ENCODE data around the gene MAN1C1.
"Not testable (repeated sequence)": the region's sequence is repeated elsewhere in the genome, so short reads cannot be mapped to it uniquely, and the experiment has no call there.

MAN1C1 gene

DNA sequence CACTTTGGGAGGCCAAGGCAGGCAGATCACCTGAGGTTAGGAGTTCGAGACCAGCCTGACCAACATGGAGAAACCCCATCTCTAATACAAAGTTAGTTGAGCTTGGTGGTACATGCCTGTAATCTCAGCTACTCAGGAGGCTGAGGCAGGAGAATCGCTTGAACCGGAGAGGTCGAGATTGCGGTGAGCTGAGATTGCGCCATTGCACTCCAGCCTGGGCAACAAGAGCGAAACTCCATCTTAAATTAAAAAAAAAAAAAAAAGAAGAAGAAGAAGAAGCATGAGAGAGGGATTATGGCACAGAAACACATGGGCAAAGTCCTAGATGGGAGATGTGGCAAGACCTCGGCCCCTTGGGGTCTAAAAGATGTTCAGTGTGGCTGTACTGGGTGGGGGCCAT, 82.5 kb downstream of the MAN1C1 start:
- DNase-seq, result not testable (repeated sequence)

DNA sequence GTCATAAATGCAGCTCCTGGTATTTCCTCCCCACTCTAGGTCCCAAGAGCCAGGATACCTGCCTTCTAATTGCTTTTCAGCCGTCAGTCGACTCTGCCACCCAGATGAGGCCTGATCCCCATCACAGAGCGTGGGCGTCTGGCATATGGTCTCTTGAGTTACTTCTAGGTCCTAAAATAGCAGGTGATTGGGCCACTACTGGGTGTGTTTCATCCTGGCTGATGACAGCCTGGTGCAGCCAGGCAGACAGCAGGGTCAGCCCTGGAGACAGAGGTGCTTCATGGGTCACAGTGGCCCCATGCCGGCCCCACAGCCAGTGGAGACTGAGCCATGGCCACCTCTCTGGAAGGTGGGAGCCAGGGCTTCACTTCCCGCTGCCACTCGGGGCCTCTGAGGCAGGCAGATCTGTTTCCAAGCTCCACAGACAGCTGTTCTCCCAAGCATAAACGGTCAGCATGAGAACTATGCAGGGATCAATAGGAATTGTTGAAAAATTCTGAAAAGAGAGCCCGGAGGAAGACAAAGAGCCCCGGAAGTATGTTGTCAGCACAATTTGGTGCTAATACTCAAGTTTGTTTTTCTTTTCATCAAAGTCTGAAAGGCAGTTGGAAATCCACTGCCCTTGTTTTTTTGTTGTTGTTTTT, 83.0 kb downstream of the MAN1C1 start:
- DNase-seq, result peak; percentile 24 to 67

DNA sequence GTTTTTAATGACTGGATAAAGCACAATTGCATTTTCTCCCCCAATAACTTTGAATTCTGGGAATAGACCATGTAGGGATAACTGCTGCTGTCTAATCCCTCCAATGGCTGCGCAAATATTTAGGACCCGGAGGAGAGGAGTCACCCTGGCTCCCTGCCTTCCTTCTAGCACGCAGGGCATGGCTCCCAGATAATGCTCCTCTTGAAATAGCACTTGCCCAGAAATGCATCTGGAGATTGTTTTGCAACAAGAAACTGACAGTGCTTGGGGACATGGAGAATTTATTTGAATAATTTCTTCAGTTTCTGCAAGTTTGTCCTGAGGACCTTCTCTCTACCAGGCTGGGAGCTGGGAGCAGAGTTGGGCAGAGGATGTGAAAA, 83.5 kb downstream of the MAN1C1 start:
- DNase-seq, result no peak

DNA sequence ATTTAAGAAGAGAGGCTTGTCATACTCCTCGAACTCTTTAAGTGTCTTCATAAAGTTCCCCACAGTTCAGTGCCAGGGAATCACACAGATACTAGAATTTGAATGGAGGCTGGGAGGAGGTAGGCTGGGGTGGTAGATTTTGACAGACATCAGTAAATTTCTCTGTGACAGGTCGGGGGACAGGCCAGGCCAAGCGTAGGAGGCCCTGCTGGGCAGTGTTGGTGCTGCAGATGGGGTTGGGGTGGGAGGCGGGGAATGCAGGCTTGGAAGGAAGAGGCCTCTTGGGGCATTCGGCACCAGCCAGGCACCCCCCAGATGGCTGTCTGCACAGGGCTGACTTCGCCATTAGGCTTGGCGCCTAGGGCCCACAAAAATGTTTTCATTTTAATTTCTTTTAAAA, 84.0 kb downstream of the MAN1C1 start:
- no peak for DNase-seq

DNA sequence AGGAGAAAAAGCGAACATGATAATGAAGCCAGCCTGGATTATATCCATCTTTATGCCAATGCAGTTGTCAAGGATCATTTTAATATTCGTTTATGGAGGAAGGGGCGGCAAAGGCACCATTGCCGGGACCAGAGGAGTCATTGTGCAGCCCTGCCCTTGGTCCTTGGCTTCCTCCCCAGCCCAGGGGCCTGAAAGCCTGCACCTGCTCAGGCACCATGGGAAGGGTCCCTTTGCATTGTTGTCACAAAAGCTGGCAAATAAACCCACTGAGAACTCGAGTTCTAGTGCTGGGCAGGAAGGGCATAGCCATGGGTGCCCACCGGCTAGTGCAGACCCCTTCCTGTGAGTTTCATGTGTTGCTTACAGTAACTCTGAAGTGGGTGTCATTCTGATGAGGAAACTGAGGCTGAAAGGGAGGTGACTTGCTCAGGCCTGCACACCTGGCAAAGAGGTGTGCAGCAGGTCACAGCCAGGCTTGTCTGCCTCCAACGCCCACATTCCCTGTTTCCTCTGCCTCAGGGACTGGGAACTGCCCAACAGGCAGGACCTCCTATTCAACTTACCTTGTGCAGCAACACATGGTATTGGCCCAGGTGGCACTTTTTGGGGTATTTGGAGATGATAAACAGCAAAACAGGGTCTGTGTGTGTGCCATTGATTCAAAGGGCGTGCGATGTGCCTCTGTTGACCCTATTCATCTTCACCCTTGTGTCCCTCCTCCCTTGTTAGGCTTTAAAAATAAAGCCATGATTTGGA, 84.6 kb downstream of the MAN1C1 start:
- no peak for DNase-seq

DNA sequence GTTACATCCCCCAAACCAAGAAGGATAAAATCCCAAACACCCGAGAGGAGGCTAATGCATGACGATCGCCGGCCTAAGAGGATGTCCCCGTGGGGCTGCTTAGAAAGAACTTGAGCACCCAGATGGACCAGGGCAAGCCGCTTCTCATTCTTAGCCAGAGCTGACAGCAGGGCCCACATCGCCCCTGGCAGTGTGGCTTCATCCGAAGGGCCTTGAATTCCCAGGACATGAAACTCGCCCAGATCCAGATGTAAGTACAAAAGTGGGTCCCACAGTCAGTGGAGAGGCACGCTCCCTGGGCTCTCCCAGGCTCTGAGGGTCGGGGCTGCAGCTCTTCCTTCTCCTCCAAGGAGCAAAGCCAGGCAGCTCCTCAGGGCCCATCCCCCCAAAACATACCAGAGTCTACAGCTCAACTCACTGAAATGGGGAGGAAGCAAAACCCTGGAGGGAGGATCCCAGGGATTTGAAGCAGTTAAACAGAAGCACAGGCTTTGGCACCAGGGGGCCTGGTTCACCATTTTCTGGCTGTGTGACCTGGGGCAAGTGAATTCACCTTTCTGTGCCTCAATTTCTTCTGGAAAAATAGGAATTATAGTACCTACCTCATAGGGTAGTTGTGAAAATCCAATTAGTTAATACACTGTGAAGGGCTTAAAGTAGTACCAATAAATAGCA, 85.6 kb downstream of the MAN1C1 start:
- DNase-seq, result no peak

DNA sequence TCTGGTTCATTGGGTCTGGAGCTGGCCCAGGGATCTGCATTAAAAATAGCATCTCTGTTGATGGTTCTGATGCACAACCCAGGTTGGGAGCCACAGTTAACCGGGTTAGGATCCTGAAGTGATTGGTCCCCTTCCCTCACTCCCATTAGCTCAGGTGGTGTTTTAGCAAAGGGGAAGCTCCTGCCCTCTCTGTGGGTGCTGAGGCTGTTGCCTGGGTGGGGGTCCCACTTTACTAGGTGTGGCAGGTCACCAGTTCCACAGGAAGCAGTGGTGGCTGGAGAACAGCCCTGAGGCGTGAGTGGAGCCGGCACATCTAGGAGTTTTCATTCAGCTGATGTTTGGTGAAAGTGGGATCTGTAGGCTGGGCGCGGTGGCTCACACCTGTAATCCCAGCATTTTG, 86.5 kb downstream of the MAN1C1 start:
- DNase-seq, result no peak

DNA sequence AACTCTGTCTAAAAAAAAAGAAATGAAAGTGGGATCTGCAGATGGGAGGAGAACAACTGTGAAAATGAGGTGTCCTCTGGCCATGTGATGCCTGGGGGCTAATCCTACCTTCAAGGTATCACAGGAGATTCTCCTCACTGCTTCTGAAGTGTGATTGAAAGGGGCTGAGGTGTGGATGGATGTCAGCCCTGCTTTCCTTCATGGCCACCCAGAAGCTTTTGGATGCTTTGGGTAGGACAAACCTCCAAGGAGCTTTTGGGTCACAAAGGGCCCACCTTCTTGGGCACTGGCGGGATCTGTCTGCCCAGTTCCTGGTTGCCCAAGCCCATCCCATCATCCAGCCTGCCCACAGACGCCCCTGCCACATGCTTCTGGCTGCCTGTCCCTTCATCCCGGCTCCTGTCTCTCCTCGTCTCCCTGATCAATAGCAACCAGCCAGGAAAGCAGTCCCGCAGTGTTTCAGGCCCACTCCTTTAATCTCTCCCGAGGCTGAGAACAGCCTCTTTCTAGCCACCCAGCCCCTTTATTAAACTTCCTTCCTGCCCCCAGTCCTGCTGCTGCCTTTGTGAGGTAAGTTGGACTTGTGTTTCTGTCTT, 87.2 kb downstream of the MAN1C1 start:
- DNase-seq, result no peak

DNA sequence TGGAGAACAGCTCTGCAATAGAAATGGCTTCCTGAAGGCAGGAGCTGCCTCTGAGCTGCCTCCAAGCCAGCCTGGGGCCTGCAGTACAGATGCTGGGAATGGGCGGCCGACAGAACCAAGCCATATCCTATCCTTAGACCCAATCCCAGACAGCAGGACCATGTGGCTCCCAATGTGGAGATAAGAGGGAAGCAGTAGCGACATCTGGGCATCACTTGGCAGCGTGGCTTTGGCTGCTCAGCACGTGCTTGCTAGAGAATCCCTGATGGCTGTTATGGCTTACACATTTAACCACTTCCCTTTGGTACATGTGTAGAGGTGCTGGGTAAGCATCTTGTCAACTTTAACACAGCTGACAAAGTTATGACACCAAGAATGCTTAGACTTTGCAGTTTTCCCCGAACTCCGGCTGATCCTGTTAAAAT, 87.7 kb downstream of the MAN1C1 start:
- peak; percentile 69 to 73 for DNase-seq

DNA sequence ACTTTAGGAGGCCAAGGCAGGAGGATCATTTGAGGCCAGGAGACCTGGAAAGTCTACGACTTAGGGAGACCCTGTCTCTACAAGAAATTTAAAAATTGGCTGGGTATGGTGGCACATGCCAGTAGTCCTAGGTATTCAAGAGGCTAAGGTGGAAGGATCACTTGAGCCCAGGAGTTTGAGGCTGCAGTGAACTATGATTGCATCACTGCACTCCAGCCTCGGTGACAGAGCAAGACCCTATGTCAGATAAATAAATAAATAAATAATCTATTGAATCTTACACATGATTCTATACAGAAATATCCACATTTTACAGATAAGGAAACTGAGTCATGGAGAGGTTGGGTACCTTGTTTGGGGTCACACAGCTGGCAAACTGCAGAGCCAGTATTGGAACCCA, 89.1 kb downstream of the MAN1C1 start:
- no peak for DNase-seq

DNA sequence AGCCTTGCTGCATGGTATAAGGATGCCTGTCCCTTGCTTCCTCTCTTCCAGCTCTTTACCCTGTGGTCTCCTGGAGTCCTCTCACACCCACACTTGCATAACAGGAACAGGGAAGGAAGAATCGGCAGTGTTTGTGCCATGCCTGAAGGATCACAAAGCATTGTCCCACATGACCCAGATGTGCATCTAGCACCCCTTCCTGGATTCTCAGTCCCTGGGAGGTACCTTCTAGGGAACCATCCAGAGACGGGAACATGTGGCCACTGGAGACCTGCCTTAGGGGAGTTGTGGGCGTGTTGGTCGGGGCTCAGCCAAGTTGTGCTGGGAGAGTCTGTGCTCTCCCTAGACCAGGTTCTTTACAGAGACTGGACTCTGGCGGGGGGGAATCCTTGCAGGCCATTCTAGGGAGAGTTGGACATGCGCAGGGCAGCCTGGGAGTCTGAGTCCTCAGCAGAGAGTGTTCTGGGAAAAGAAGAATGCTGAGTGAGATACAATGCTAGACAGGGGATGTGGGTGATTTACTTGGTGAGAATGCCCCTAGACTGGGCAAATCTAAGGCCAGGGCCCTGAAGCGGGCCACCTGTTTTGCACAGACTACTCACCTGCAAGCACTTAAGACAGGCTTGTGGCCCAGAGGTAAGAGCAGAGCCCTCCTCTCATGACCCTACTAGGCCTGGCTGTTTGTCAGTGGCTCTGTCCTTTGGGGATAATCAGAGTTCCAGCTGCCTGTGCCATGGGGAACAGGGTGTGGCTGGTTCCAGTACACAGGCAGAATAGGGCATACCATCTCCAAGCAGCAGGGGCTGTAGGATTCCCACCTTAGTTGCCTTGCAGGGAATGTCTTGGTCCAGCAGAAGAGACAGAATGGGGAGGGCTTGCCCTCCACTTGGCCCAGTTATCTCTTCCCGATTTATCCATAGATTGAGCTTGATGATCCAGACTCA, 89.8 kb downstream of the MAN1C1 start:
- peak; percentile 44 to 46 for DNase-seq

DNA sequence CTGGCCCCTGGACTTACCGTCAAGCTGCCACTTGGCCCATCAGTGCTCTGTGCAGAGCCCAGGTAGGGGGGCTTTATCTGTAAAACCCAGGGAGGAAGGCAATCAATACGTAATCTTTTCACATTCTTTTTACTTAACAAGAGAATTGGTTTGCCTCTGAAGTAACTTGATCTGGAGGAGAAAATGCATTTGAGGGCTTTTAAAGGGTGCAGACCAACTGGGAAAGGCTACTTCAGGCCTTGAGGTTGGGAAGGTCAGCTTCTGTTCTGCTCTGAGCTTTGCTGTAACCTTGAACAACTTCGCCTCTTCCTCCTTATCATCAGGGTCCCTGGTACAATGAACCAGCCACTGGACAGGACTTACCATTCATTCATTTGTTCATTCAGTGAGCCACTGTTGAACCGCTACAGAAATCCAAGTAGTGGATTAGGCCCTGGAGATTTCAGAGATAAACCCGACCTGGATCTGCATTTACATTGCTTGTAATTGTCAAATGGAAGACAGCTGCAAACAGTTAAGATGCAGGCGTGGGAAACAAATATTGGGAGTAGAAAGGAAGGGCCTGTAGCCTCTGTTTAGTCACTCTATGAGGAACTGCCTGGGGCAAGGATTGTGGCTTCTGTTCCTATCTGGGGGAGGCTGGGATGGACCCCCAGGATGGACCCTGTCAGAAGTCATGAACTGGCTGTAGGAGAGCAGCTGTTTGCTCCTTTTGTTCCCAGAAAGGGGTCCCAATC, 90.9 kb downstream of the MAN1C1 start:
- DNase-seq, result no peak

DNA sequence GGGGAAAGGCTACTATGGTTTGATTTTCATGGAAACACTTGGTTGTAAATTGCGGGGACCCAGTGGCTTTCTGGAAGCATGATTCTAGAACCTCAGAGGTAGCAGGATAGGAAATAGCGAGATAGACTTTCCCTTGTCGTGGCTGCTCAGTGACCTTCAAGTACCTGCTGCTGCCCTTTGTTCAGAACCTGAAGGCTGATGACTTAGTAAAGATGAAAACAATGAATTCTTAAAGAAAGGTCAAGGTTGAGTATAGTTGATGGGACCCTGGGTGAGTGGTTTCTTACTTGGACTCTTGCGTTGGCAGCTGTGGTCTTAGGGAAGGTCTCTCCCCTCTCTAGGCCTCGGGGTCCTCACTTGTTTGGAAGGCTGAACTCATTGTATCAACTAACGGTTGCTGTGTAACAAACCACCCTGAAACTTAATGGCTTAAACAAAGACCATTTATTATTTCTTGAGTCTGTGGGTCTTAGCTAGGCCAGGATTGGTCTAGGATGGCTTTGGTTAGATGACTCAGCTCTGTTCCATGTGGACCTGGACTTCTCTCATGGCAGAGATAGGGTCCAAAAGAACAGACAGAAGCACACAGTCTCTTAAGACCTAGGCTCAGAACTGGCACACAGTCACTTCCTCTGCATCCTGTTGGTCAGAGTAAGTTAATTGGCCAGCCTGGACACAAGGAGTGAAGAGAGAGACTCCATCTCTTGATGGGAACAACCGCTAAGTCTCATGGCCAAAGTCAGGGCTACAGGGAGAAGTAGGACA, 94.2 kb downstream of the MAN1C1 start:
- no peak for DNase-seq

DNA sequence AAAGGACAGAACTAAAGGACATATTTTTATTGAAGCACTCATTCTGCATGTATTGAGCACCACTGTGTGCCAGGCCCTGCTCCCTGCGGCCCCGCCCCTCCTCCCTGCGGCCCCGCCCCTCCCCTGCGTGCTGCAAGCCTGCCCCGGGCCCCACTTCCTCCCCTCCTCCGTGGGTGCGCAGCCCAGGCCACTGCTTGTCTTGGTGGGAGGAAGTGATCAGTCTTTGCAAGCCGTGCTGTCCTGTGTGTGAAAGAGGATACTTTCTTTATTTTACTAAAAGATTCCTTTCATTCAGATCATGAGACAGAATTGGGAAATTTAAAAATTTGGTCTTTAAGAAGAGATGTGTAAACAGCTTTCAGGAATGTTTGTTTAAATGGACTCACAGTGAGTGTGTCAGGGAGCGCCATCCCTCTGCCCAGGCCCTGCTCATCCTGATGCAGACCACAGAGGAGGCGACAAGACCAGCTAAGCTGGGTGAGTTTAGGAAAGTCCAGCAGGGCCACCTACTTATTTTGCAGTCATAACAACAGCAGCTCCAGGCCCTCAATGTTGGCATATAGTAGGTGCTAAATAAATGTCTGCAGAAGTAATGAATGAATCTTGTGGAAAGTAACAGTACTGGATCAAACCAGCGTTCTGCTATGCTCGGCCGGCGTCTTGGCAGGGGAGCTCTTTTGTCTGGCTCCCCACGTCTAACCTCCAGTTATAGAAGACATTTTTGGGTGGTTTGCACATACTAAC, 95.1 kb downstream of the MAN1C1 start:
- DNase-seq, result peak; percentile 71 to 79

DNA sequence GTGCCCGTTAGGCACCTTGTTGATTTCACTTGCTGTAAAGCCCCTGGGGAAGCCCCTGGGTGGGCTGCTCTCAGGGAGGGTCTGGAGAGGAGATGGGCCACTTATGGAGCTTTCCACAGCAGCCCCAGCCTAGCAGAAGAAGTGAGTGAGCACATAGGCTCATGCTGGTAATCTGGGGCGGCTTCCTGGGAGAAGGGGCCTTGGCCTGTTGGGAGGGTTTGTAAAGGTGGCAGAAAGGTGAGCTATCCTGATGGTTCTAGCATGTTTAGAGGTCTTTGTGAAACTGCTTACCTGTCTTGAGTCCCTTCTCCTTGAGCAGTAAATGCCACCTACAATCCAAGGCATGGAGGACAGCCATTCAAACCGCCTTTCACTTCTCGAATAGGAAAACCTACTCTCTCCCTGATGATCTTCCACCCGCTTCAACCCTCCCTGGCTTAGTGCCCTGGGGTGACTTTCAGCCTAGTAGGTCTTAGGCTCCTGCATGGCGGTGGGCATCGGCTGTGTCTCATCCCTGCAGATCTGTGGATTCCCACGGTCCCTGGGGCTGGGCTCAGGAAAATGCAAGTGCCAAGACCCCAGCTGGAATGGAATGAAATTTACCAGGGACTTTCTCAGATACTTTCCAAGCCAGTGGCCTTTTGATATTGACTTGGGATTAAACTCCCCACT, 95.8 kb downstream of the MAN1C1 start:
- DNase-seq, result no peak

DNA sequence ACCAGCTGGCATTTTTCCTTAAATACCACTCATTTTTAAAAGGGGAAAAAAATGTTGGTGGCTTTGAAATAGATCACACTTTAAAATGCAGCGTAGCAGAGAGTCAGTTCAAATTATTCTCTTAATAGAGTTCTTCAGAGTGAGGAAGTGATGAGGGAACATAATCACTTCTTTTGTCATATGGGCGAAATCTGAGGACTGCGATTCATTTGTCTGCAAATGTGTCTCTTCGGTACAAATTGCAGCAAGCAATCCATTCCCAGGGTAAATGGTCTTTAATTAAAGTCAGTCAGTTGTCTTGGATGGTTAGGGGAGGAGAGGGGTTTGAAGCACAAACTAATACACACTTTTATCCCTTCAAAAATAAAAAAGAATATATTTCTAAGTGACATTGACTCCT, 97.4 kb downstream of the MAN1C1 start:
- no peak for DNase-seq

DNA sequence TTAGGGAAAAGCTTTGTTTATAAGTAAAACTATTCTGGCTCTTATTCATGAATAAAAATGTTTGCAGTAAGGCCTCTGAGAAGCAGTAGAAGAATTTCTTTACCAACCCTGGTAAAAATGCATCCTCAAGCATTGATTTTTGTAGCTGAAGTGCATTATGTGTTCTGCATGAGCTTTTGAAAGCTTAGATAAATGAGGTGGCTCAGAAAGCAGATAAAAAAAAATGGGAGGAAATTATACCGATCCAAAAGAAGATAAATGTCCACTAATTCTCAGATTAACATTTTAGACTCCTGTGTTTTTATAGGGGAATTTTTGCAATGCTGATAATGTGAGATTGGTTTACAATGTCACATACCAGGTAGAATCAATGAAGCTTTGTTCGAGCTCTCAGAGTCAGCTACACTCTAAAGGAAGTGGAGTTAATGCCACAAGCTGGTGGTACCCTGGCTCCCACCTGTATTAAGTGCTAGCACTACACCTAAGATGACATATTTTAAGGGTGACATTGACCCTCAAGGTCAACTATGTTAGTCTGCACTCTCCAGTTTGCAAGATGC, 97.9 kb downstream of the MAN1C1 start:
- DNase-seq, result no peak

DNA sequence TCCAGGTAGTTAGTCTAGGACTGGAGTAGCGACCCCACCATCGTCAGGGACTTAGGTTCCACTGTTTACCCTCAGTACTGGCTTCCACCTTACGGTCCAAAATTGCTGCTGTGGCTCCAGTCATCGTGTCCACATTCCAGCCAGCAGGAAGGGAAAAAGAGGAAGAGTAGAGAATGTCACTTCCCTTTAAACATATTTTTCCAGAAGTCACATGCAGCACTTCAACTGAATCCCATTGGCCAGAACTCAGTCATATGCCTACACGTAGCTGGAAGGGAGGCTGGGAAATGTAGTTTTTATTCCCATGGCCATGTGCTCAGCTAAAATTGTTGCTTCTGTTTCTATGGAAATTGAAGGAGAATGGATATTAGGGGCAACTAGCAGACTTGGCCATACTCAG, 99.3 kb downstream of the MAN1C1 start:
- DNase-seq, result peak; percentile 64 to 66

DNA sequence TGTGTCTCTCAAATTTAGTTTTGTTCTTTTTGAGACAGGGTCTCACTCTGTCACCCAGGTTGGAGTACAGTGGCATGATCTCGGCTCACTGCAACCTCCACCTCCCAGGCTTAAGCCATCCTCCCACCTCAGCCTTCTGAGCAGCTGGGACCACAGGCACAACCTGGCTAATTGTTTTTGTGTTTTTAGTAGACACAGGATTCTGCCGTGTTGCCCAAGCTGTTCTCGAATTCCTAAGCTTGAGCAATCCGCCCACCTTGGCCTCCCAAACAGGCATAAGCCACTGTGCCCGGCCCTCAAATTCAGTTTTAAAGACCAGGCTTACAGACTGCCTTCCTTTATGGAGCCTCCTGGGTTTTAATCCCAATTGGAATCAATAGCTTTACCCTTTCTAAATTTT, 99.7 kb downstream of the MAN1C1 start:
- no peak for DNase-seq

All from inflammatory macrophage (primary cell).